Measurements from ENCODE around the gene ELL. TPM values are rescaled to one million over a fixed set of nuclear protein-coding genes. Genes with fewer than 3 reads are reported as not detected.
A peak's percentile ranks its signal among the peaks of the same experiment; 100 is the strongest.

ELL gene
- total RNA-seq, 1 donor from 2014 or later: 9.7 TPM

DNA sequence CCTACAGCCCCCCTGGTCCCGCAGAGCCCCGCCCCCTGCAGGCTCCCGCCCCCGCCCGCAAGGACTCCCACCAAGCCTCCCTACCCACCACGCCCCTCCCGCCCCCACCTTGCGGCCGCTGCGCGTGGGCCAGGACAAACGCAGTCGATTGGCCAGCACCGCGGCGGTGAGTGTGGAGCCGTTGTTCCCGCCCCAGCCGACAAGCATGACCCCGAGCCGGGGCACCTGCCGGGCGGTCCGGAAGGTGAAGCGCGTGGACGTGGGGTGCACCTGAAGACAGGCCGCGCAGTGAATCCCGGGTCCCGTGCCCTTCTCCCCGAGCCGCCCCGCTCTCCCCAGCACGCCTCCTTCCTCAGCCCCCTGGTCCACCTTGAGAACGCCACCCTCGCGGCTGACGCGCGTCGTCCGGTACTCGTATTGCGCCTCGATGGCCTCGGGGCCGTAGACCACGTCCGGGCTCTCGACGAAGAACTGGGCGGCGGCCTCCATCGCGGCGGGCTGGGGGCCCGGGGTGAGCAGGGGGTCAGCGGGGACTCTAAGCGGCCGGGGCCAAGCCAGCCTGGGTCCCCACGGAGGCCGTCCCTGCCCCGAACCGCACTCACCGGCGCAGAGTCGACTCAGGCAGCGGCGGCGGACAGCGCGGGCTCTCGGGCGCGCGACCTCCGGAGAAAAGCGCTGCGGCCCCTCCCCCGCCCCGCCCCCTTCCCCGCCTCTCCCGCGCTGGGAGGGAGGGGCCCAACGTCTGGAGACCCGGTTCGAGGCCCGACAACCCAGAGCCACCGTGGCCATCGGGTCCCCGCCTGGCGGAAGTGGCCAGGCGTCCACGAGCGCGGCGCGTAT is 84.2 kb downstream of the ELL start, which contains the start of gene ISYNA1:
Gene ISYNA1 (minus strand): TSS at position 643 of the 840 bp plus-strand sequence. CDS start 154 bp downstream, at position 489.
- no peak for FAIRE-seq
- Histone ChIP-seq H3K36me3 (ENCODE audit: control insufficient read depth, insufficient read depth, low read length) (no peaks in the 10 kb centered on the region), H3K4me3 (ENCODE audit: low read depth, low read length) (peak within 1 kb of the TSS; percentile 59), H3K27me3 (ENCODE audit: control insufficient read depth, insufficient read depth, low read length) (no peaks in the 10 kb centered on the region)
- no peak for TF ChIP-seq CTCF (IDR thresholded peaks at IDR 0.05; ENCODE audit: insufficient read depth, low read length, severe bottlenecking)
- no peak for DNase-seq (ENCODE audit: low read depth)

DNA sequence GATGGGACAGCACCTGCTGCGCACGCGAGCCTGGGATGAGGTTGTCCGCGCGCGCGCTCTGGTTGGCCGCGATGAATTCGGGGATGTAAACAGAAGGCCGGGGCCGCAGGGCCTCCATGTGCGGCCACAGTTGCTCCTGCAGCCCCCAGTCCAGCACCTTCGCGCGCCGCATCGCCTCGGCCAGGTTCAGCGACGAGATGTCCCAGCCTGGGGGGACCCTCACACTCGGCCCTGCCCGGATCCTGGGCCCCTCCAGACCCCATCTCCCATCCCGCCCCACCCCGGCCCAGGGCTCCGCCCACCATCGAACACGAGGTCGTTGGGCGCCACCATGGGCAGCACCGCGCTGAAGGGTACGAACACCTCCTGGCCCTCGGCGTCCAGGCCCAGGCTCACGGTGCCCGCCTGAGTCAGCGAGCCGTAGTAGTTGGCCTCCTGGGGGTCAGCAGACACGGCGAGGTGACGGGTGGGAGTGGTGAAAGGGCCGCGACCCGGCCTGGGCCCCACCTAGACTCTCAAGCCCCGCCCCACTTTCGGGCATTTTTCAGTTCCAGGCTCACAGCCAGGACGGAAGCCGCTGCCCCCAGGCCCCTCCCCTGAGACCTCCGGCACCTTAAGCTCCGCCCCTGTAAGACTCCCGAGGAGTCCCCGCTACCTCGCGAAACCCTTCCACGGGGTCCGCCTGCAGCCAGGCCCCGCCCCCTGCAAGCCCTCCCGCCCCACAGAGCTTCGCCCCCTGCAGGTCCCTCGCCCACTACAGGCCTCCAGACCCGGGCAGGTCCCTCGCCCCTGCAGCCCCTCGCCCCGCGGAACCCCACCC is 85.0 kb downstream of the ELL start:
- no peak for FAIRE-seq
- peak; percentile 1 for TF ChIP-seq CTCF (IDR thresholded peaks at IDR 0.05; ENCODE audit: insufficient read depth, low read length, severe bottlenecking)
- Histone ChIP-seq H3K27me3 (ENCODE audit: control insufficient read depth, insufficient read depth, low read length) (no peaks in the 10 kb centered on the region), H3K36me3 (ENCODE audit: control insufficient read depth, insufficient read depth, low read length) (no peaks in the 10 kb centered on the region), H3K4me3 (ENCODE audit: low read depth, low read length) (peak overlapping the region; percentile 59)
- DNase-seq (ENCODE audit: low read depth): peak; percentile 38

GRCh38 chr19:18435842-18436670 is 85.8 kb downstream of the ELL start:
- no peak for TF ChIP-seq CTCF (IDR thresholded peaks at IDR 0.05; ENCODE audit: insufficient read depth, low read length, severe bottlenecking)
- FAIRE-seq (no peak), DNase-seq (ENCODE audit: low read depth) (peak; percentile 65)
- H3K36me3 ChIP-seq (ENCODE audit: control insufficient read depth, insufficient read depth, low read length): no peaks in the 10 kb centered on the region
- no peaks in the 10 kb centered on the region for H3K27me3 ChIP-seq (ENCODE audit: control insufficient read depth, insufficient read depth, low read length)
- no peak overlapping the region for H3K4me3 ChIP-seq (ENCODE audit: low read depth, low read length)

DNA sequence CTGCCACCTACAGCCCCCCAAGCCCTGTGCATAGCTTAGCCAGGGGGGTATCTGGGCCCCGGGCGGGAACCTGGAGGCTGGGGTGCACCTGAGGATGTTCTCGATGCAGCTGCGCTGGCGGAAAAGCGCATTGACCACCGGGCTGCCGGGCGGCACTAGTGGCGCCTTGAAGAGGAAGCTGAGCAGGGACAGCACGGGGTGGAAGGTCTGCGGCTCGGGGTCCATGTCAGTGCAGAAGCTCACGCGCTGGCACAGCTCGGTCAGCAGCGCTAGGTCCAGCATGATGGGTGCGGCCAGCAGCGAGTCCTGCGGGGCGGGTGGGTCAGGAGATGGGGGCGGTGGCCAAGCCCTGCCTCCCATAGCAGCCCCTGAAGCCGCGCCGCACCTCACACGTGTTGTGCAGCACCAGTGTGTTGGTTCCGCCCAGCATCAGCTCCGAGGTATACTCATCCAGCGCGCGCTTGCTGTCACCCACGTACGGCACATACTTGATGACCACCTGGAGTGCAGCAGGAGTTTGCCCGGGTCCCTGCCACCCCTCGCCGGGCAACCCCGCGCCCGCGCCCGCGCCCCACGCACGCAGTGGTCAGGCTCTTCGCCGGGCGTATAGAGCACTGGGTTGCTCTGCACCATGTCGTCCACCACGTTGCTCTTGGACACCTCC is 86.6 kb downstream of the ELL start:
- no peak for FAIRE-seq
- H3K36me3 ChIP-seq (ENCODE audit: control insufficient read depth, insufficient read depth, low read length): no peaks in the 10 kb centered on the region
- TF ChIP-seq CTCF (IDR thresholded peaks at IDR 0.05; ENCODE audit: insufficient read depth, low read length, severe bottlenecking): no peak
- H3K4me3 ChIP-seq (ENCODE audit: low read depth, low read length): no peak overlapping the region
- no peaks in the 10 kb centered on the region for H3K27me3 ChIP-seq (ENCODE audit: control insufficient read depth, insufficient read depth, low read length)
- DNase-seq (ENCODE audit: low read depth): no peak
